NCI-H510A treated with DMSO at 0.1 percent for 48 hours (cell line): ENCODE data around the gene TRIM46.
"Not testable (repeated sequence)": the region's sequence is repeated elsewhere in the genome, so short reads cannot be mapped to it uniquely, and the experiment has no call there.

ENCODE experiments used
- DNase-seq: peaks from one replicate; lab custom pipeline; 2025; lab: John Stamatoyannopoulos, UW

Gene TRIM46

DNA sequence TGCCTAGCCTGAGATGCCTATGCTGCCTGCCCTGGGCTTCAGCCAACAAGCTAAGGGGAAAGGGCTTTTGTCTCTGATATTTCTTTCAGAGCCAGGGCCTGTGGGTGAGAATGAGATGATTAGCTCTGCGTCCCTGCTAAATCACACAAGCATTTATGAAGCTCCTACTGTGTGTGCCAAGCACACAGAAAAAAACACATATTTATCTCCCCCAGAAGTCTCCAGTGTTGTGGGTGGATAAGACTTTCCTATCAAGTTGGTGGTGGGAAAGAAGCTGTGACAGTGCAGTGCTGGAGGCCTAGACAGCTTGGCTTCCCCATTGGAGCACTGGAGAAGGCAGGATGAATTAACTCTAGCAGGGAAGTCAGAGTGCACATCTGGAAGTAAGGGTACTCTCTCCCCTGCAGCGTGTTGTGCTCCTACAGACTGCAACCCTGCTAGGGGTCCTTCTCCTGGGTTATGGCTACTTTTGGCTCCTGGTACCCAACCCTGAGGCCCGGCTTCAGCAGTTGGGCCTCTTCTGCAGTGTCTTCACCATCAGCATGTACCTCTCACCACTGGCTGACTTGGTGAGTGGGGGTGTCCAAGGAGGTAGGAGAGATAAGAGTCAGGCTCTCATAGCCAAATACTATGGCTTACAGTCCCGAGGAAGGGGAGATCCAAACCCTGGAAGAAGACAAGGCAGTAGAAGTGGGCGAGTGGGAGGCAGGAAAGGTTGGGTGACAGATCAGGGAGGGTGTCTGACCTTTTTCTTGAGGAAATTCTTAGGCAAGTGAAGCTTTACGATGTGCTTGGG lies 36.3 kb upstream of the TRIM46 start:
- DNase-seq = no peak

DNA sequence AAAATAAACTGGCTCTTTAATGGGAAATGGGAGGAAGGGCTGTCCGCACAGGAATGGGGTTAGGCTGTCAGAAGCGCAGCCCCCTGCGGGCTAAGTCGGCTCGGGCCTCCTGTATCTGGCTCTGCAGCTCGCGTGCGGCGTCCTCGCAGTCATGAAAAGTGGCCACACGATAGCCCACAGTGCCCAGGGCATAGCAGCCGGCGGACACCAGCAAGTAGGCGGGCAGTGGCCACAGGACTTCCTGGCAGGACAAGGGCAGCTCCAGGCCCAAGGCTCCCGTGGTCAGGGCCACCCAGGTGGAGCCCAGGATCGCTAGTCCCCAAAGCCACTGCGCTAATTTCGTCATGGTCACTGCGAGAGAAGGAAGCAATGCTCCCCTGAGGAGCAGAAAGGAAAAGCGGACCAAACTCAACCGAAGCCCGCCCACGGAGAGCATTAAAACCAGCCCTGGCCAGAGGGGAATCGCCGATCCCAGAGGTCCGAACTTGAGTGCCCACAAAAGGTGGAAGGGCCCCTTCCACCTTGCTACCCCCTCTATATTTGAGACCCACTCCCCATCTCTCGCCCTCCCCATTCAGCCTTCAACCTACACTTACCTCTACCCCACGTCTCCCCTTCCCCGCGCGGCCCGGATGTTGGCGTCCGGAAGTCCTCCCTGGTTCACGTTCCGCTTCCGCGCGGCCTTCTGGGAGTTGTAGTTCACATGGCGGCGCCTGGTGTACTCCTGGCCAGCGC lies 33.6 kb upstream of the TRIM46 start, which contains the start of gene DPM3:
DPM3 (minus strand) TSS at position 637 of the 735 bp plus-strand sequence; CDS start at position 346, 291 bp downstream.
- DNase-seq = peak; percentile 62

DNA sequence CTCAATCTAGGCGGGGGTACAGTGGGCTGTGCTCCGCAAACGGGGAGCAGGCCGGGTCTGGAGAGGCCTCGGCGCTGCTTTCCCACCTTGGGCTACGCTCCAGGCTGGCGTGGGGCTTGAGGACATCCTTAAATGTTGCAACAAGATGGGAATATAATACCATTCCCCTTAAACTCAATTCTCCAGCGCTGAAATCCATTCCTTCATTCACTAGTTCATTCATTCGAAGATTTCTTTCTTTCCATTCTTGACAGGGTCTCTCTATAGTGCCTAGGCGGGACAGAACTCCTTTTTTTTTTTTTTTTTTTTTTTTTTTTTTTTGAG lies 33.1 kb upstream of the TRIM46 start:
- DNase-seq = no peak

DNA sequence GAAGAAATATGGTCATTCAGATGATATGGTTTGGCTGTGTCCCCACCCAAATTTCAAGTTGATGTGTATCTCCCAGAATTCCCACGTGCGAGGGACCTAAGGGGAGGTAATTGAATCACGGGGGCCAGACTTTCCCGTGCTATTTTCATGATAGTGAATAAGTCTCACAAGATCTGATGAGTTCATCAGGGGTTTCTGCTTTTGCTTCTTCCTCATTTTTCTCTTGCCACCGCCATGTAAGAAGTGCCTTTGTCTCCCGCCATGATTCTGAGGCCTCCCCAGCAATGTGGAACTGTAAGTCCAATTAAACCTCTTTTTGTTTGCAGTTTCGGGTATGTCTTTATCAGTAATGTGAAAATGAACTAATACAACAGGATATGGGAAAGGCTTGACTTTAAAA lies 31.9 kb upstream of the TRIM46 start:
- no peak for DNase-seq

DNA sequence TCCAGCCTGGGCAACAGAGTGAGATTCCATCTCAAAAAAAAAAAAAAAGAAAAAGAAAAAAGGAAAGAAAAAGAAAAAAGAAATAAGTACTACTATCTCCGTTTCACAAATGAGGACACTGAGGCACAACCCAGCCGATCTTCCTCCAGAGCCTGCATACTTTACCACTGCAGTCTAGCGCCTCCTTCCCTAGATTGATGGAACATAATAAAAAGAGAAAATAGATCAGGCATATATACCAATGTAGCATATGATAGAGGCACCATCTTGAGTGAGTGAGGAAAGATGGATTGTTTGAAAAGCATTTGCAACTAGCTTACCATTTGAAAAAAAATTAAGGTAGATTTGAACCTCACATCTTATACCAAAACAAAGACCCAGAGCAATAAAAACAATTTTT lies 28.2 kb upstream of the TRIM46 start:
- no peak for DNase-seq

DNA sequence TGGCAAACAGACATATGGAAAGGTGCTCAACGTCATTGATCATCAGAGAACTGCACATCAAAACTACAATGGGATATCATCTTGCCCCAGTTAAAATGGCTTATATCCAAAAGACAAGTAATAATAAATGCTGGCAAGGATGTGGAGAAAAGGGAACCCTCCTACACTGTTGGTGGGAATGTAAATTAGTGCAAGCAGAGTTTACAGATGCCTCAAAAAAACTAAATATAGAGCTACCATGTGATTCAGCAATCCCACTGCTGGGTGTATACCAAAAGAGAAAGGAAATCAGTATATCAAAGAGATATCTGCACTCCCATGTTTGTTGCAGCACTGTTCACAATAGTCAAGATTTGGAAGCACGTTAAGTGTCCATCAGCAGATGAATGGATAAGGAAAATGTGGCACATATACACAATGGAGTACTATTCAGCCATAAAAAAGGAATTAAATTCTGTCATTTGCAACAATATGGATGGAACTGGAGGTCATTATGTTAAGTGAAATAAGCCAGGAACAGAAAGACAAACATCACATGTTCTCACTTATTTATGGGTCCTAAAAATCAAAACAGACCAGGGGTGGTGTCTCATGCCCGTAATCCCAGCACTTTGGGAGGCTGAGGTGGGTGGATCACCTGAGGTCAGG lies 17.5 kb upstream of the TRIM46 start:
- DNase-seq = not testable (repeated sequence)

GRCh38 chr1:155158991-155159390 lies 14.7 kb upstream of the TRIM46 start:
- no peak for DNase-seq

DNA sequence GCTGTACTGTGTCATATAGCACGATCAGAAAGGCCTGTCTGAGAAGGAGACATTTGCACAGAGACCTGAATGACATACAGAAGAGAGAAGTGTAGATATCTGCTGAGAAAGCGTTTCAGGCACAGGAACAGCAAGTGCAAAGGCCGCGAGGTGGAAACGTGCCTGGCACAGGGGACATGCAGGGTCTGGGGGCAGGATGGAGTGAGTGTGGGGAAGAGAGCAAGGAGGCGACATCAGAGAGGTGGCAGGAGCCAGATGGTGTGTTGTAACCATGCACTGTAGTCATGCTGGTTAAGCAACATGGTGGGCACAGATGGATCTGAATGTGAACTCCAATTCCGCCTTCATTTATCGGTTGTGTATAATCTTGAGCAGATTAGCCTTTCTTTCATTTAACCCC lies 13.5 kb upstream of the TRIM46 start:
- no peak for DNase-seq

DNA sequence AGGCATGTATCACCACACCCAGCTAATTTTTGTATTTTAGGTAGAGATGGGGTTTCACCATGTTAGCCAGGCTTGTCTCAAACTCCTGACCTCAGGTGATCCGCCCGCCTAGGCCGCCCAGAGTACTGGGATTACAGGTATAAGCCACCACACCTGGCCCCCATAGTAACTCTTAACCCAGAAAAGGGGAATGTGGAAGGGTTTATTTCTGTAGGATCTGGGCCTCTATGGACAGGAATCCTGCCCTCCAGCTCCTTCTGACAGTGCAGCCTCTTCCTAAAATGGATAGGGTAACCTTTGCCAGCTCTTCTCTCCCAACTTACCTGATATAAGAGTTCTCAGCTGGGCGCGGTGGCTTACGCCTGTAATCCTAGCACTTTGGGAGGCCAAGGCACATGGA lies 11.0 kb upstream of the TRIM46 start:
- DNase-seq = not testable (repeated sequence)

GRCh38 chr1:155163785-155164184 lies 9.9 kb upstream of the TRIM46 start:
- not testable (repeated sequence) for DNase-seq

- DNase-seq = not testable (repeated sequence)
Measured at GRCh38 chr1:155164625-155165024, 9.0 kb upstream of the TRIM46 start.

DNA sequence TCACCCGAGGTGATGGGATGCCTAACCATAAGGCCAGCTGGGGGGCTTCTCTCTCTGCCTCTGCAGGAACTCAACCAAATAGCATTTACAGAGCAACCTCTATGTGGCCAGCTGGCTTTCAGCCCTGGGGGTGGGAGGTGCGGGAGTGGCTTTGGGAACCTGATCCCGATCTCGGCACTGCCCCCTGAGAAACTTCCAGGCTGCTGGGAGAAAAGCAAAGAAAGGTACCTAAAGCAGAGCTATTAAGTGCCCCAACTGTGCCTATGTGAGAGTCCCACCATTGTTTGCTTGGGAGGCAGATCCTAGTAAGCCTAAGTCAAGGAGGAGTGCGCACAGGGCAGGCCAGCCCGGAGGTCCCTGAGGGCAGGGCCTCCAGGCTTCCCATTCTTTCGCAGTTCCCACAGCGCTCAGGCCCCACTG lies 7.6 kb upstream of the TRIM46 start:
- DNase-seq = no peak

GRCh38 chr1:155166471-155167165 lies 7.0 kb upstream of the TRIM46 start:
- no peak for DNase-seq

DNA sequence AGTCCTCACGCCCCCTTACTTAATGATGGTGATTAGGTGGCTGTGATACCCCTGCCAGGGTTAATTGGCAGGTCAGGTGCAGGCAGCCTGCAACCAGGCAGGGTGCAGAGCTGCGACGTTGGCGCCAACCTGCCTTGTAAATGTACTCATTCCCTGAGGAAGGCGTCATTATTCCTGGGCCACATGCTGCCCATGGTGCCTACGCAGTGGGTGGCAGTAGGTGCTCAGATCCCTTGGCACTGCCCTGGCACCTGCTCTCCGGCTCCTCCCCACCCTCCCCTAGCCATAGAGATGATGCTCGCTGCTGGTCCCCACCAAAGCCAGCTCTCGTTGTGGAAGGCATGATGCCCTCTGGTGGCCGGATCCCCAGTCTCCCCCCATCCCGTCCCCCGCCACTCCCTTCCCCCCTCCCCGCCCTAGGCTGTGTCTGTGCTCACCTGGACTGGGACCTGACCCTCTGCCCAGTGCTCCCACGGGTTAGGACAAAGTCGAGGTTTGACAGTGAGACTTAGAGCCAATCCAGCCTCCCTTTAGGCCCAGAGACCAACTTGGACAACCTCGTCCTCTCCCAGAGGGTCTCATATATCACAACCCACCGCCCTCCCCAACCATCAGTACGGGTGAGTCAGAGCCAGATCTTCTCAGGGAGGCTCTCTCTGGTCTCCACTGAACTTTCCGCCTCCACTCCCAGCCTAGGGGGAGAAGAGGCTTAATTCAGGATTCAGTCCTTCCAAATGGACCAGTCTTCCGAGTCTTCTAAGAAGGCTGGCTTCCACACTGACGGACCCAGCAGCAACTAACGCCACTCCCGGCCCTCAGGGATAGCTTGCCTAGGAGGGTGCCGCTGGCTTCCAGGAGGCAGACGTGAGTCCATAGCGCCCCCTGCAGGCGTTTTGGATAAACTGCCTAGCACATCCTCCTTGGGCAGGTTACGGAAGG lies 6.2 kb upstream of the TRIM46 start:
- peak; percentile 92 for DNase-seq

DNA sequence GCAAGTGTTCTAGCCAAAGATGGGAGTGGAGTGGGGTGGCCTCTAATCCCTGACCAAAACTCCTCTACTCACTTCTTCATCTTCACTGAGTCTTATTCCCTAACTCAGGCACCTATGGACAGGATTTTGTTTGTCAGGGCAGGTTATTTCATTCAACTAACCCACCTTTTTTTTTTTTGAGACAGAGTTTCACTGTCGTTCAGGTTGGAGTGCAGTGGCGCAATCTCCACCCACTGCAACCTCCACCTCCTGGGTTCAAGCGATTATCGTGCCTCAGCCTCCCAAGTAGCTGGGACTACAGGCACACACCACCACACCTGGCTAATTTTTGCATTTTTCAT lies 5.6 kb upstream of the TRIM46 start:
- DNase-seq = not testable (repeated sequence)

- DNase-seq = no peak
Measured at GRCh38 chr1:155168456-155169210, 5.0 kb upstream of the TRIM46 start.

DNA sequence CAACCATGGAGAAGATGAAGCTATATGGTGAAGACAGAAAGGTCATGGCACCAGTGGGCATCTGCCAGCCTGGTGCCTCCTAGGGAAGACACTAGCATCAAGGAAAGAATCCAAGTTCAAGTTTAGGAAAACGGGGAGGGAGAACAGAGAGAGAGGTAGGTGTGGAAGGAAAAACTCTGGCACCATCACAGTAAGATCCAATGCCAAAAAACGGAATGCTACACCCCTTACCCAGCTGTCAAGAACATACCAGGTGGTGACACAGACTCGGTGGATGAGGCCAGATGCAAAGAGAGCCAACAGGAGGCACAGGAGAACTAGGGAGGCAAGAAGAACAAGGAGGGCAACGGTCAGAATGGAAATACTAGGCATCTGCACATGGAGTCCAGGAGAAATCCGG lies 4.1 kb upstream of the TRIM46 start:
- DNase-seq = no peak

- DNase-seq = no peak
Measured at GRCh38 chr1:155170101-155170785, 3.4 kb upstream of the TRIM46 start.

DNA sequence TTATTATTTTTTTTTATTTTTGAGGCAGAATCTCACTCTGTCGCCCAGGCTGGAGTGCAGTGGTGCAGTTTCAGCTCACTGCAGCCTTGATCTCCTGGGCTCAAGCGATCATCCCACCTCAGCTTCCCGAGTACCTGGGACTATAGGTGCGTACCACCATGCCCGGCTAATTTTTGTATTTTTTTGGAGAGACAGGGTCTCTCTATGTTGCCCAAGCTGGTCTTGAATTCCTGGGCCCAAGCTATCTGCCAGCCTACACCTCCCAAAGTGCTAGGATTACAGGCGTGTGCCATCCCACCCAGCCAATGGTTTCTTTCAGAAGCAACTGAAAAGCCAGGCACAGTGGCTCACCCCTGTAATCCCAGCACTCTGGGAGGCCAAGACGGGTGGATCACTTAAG lies 2.8 kb upstream of the TRIM46 start:
- DNase-seq = no peak
